ENCODE results near the gene EIF3K. TPM values are rescaled to one million over a fixed set of nuclear protein-coding genes. Genes with fewer than 3 reads are reported as not detected.

Gene EIF3K
- total RNA-seq, 4 donors from 2014 or later = 326 to 534 (median 466) TPM

- WGBS, 2 donors = 89 to 91% methylated on average over 14 to 15 of the region's 15 CpGs
- TF ChIP-seq POLR2A (IDR thresholded peaks at IDR 0.05) (no peak), EP300 (IDR thresholded peaks at IDR 0.05) (no peak), CTCF (IDR thresholded peaks at IDR 0.05) (no peak)
- H3K9me3 ChIP-seq = no peaks in the 10 kb centered on the region
- peaks cover 0 to 68% (median 0%) of the 10 kb centered on the region in 3 donors for H3K36me3 ChIP-seq
- no peak overlapping the region for H3K4me3 ChIP-seq
- no peaks in the 10 kb centered on the region for H3K4me1 ChIP-seq
- H3K27me3 ChIP-seq = no peaks in the 10 kb centered on the region
- no peak for DNase-seq (ENCODE audit: low spot score in 2 of 2)
- H3K27ac ChIP-seq = no peak overlapping the region
Observed at GRCh38 chr19:38580080-38580479, 38.9 kb upstream of the EIF3K start.

- Histone ChIP-seq H3K9me3 (no peaks in the 10 kb centered on the region), H3K27me3 (no peaks in the 10 kb centered on the region), H3K27ac (no peak overlapping the region), H3K4me1 (no peaks in the 10 kb centered on the region), H3K4me3 (no peak overlapping the region), H3K36me3 (peaks cover 0 to 72% (median 4%) of the 10 kb centered on the region in 3 donors)
- TF ChIP-seq CTCF (IDR thresholded peaks at IDR 0.05) (no peak), POLR2A (IDR thresholded peaks at IDR 0.05) (no peak)
- DNase-seq (ENCODE audit: low spot score in 2 of 2) = no peak
- WGBS, 2 donors = 90% methylated on average over 14 of the region's 14 CpGs
Observed at GRCh38 chr19:38583219-38583984, 35.6 kb upstream of the EIF3K start.

- WGBS, 2 donors = 80 to 85% methylated on average over 4 of the region's 4 CpGs
- no peak overlapping the region for H3K27ac ChIP-seq
- H3K27me3 ChIP-seq = no peaks in the 10 kb centered on the region
- DNase-seq (ENCODE audit: low spot score in 2 of 2) = no peak
- peaks cover 0 to 69% (median 4%) of the 10 kb centered on the region in 3 donors for H3K36me3 ChIP-seq
- H3K4me1 ChIP-seq = no peaks in the 10 kb centered on the region
- H3K4me3 ChIP-seq = no peak overlapping the region
- TF ChIP-seq CTCF (IDR thresholded peaks at IDR 0.05) (no peak), EP300 (IDR thresholded peaks at IDR 0.05) (no peak), POLR2A (IDR thresholded peaks at IDR 0.05) (no peak)
- H3K9me3 ChIP-seq = no peaks in the 10 kb centered on the region
Observed at GRCh38 chr19:38583985-38584305, 35.0 kb upstream of the EIF3K start.

GRCh38 chr19:38587562-38587961 is 31.4 kb upstream of the EIF3K start:
- Histone ChIP-seq H3K27me3 (no peaks in the 10 kb centered on the region), H3K27ac (no peak overlapping the region), H3K4me1 (no peaks in the 10 kb centered on the region), H3K36me3 (peaks cover 0 to 57% (median 4%) of the 10 kb centered on the region in 3 donors), H3K4me3 (no peak overlapping the region), H3K9me3 (no peaks in the 10 kb centered on the region)
- TF ChIP-seq POLR2A (IDR thresholded peaks at IDR 0.05) = no peak
- no peak for TF ChIP-seq EP300 (IDR thresholded peaks at IDR 0.05)
- no peak for TF ChIP-seq CTCF (IDR thresholded peaks at IDR 0.05)
- WGBS, 2 donors = 81 to 85% methylated on average over 2 of the region's 2 CpGs
- no peak for DNase-seq (ENCODE audit: low spot score in 2 of 2)

GRCh38 chr19:38588041-38588440 is 30.9 kb upstream of the EIF3K start:
- Histone ChIP-seq H3K9me3 (no peaks in the 10 kb centered on the region), H3K27me3 (no peaks in the 10 kb centered on the region), H3K27ac (no peak overlapping the region), H3K36me3 (peaks cover 0 to 56% (median 4%) of the 10 kb centered on the region in 3 donors), H3K4me3 (no peak overlapping the region), H3K4me1 (no peaks in the 10 kb centered on the region)
- TF ChIP-seq POLR2A (IDR thresholded peaks at IDR 0.05) (no peak), CTCF (IDR thresholded peaks at IDR 0.05) (no peak), EP300 (IDR thresholded peaks at IDR 0.05) (no peak)
- 67 to 82% methylated on average over 2 of the region's 2 CpGs for whole genome bisulfite sequencing, 2 donors
- no peak for DNase-seq (ENCODE audit: low spot score in 2 of 2)

Data from tibial nerve (tissue), 4 donors.